DOHH2 (cell line): Measurements from ENCODE around the gene NUP42.

Experiments
- EZH2phosphoT487 ChIP-seq: fragments of 200-600 bp; sonication (generic); IDR thresholded peaks from 2 replicates; pipeline ENCODE4 v1.6.1; 2017; ENCODE audit warnings: borderline replicate concordance, mild to moderate bottlenecking, antibody characterized with exemption, low read length, moderate library complexity, mixed read lengths
- TF ChIP-seq, protein P1 (sequence below): fragments of 200-600 bp; sonication (generic); IDR thresholded peaks from one replicate; pipeline ENCODE4 v1.5.1; 2014; ENCODE audit warnings: antibody characterized with exemption, mild to moderate bottlenecking, low read depth, low read length; ENCODE audit not compliant: poor library complexity, severe bottlenecking

DNA sequence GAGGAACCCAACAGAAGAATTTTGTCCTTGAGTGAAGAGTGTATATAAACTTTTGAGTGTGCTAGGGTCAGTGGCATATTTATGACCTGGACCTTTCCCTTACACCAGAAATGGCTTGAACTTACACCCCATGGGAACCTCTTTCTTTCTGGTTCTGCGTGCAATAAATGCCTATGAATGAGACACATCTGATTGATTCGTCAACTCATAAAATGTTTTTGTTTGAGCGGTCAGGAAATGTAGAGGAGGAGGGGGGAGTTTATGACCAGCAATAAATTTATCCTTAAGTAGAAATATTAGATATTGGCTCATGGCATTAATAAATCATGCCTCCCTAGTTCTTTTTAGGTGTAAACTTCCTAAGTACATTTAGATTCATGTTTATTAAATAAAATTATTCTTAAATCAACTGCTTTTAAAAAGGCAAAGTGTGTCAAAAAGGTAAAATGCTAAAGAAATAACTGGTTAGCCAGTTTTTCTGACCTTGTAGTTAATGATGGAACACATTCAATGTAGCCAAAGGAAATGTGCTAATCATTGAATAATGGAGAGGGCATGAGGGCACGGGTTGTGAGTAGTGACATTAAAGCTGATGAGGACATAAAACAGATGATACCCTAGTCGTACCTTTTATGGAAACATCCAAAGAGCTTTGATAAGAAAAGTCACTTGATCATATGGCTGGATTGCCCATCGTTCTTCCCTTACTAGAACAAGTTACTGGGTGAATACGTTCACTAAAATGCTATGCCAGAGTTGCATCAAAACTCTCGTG, 13.6 kb upstream of the NUP42 start:
- TF ChIP-seq, protein P1, sequence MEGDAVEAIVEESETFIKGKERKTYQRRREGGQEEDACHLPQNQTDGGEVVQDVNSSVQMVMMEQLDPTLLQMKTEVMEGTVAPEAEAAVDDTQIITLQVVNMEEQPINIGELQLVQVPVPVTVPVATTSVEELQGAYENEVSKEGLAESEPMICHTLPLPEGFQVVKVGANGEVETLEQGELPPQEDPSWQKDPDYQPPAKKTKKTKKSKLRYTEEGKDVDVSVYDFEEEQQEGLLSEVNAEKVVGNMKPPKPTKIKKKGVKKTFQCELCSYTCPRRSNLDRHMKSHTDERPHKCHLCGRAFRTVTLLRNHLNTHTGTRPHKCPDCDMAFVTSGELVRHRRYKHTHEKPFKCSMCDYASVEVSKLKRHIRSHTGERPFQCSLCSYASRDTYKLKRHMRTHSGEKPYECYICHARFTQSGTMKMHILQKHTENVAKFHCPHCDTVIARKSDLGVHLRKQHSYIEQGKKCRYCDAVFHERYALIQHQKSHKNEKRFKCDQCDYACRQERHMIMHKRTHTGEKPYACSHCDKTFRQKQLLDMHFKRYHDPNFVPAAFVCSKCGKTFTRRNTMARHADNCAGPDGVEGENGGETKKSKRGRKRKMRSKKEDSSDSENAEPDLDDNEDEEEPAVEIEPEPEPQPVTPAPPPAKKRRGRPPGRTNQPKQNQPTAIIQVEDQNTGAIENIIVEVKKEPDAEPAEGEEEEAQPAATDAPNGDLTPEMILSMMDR = no peak
- no peak for TF ChIP-seq EZH2phosphoT487
